HCT116 (cell line): ENCODE results near the gene DARS1. TPM values are rescaled to one million over a fixed set of nuclear protein-coding genes. Genes with fewer than 3 reads are reported as not detected.

Source experiments
- total RNA-seq: library from RNA; stranded (reverse); gene quantifications from one replicate; pipeline ENCODE4 v1.2.1, GENCODE V29; 2021; ENCODE audit not compliant: unreplicated experiment

DARS1 gene
- total RNA-seq, 1 experiment from 2014 or later: 94.8 TPM

Other genes starting within 250 kb of the DARS1 start
- gene UBXN4, start 243.8 kb downstream of the DARS1 start, total RNA-seq: 69.7 TPM
- gene LCT, start 148.4 kb downstream of the DARS1 start, total RNA-seq: 0.12 TPM
- 84.8 TPM for gene MCM6, start 109.2 kb downstream of the DARS1 start, total RNA-seq
- gene CXCR4, start 132.5 kb upstream of the DARS1 start, total RNA-seq: 1.3 TPM